HG03460 (cell line): ENCODE measurements around the gene ZNF529.
"Not testable (repeated sequence)": the region's sequence is repeated elsewhere in the genome, so short reads cannot be mapped to it uniquely, and the experiment has no call there.

ENCODE experiments used
- ATAC-seq: cut with Tn5 transposase; IDR thresholded peaks from one replicate; pipeline ENCODE4 v1.9.1; 2021; ENCODE audit not compliant: unreplicated experiment

ZNF529 gene

GRCh38 chr19:36573020-36573894 lies at the start of gene ZNF529:
TSS of gene ZNF529 (minus strand) at chr19:36573292. CDS start at chr19:36572346, 946 bp downstream.
- peak; percentile 96 for ATAC-seq

GRCh38 chr19:36605877-36606478 lies 32.9 kb upstream of the ZNF529 start:
- peak; percentile 5 for ATAC-seq

- peak; percentile 48 for ATAC-seq
Measured at GRCh38 chr19:36605101-36605876, 32.2 kb upstream of the ZNF529 start, which contains the start of gene ZNF382. TSS of gene ZNF382 (plus strand) at chr19:36605313. CDS start at chr19:36609915, 4,602 bp downstream.

DNA sequence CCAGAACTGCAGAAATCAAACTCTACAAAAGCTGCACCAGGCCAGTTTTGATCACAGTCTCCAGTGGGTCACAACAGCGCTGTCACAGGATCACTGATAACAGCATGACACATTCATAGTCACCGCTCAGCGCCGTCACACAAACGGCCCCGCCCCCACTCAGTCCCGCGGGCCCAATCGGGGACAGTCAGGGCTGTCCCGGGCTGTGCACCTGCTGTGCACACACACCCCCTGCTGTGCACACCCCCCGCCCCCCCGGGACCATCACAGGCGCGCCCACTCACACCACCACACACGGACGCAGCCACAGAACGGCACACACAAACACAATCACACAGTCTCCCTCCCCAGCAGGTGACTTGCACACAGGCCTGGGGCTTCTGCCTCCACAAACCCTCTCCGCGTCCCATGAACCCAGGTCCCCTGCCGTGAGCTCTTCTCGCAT lies 31.6 kb upstream of the ZNF529 start:
- ATAC-seq, result peak; percentile 65

GRCh38 chr19:36602681-36603080 lies 29.6 kb upstream of the ZNF529 start:
- not testable (repeated sequence) for ATAC-seq

GRCh38 chr19:36579255-36579654 lies 6.2 kb upstream of the ZNF529 start:
- ATAC-seq, result no peak

GRCh38 chr19:36577271-36577996 lies 4.3 kb upstream of the ZNF529 start:
- no peak for ATAC-seq

DNA sequence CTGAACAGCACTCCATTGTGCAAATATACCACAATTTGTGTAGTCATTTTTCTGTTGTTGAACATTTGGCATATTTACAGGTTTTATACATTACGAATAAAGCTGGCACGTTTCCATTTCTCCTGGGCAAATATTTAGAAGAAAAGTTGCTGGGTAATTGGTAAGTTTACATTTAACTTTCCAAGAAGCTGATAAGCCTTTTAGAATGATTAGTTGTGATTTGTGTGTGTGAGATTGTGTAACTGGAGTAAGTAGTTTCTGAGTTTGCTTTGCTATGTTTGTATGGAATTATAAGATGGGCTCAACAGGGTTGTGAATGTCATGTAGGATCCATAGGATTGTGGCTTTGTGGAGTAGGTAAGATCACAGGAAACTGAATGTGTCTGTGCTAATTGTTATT lies 1.6 kb upstream of the ZNF529 start:
- ATAC-seq, result no peak

DNA sequence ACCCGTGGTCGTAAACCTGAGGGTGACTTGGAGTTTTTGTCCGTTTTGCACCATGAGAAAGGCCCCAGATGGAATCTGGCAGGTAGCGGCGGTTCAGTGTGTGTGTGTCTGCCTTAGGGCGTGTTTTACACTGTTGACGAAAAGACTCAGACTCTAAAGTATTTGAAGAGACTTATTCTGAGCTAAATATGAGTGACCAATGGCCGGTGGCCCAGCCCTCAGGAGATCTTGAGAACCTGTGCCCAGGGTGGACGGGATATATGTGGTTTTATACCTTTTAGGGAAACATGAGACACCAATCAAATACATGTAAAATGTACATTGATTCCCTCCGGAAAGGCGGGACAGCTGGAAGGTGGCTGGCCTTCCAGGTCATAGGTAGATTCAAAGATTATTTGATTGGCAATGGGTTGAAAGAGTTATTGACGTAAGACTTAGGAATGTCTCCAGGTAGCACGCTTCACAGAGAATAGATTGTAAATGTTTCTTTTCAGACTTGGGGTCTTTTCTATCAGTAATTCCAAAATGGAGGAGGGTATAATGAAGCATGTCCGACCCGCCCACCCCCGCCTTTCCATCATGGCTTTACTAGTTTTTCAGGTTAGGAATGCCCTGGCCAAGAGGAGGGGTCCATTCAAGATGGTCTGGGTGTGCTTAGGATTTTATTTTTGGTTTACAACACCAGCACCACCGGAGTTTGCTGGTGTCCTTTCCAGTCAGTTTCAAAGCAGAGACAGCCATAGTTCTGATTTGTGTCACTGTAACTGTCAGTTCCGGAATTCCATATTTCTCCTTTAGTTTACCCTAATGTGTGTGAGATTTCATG lies 1.0 kb upstream of the ZNF529 start:
- ATAC-seq, result no peak

DNA sequence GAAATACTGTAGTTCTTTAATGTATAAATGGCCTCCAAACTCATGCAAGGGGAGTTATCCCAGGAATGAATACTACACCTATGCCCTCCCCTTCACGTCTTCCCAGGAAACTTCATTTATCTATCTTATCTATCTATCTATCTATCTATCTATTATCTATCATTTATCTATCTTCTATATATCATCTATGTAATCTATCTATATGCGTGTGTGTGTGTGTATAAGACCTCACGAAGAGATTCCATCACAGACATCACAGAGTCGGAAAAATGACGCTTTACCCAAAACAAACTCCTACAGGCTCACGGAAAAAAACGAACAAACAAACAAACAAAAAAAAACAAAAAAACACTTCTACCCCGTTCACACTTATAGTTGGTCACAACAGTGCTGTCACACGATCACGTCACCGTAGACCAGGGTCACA lies 486 bp downstream of the ZNF529 start:
- ATAC-seq, result no peak

GRCh38 chr19:36564391-36564790 lies 8.7 kb downstream of the ZNF529 start:
- no peak for ATAC-seq

- no peak for ATAC-seq
Measured at GRCh38 chr19:36547001-36547732, 25.9 kb downstream of the ZNF529 start.

- ATAC-seq, result no peak
Measured at GRCh38 chr19:36528921-36529518, 44.1 kb downstream of the ZNF529 start.

DNA sequence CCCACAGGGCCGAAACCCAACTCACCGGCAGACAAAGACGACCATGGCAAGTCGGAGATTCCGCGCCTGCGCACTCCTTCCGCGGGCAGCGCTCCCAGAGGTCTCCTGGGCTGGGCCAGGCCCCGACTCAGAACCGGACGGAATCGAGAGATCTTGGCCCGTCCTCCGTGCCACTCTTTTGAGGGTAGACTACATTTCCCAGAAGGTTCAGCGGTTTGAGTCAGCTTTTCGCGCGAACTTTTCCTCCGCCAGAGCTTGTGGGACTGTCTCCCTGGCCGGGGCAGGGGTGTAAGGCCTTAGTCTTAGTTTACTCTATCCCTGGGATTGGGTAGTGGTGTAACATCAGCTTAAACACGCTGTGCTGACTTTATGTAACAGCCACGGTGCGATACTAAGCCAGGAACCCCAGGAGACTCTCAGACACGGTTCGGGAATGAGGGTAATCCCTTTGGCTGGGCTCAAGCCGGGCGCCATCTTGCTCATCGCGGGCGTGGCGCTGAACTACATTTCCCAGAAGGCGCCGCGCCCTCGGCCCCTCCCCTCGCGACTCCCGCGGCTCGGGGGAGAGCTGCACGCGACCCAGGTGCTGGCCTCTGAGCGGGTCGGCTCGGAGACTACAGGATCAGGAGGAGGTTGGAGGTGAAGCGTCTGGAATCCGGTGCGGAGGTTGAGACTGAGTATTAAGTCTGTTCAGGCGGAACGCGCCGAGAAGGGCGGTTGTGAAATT lies 44.7 kb downstream of the ZNF529 start, which contains the start of gene ZNF260:
ZNF260 (minus strand) TSS at position 78 of the 727 bp plus-strand sequence. CDS start 13,033 bp downstream, outside the sequence.
- peak; percentile 86 for ATAC-seq

DNA sequence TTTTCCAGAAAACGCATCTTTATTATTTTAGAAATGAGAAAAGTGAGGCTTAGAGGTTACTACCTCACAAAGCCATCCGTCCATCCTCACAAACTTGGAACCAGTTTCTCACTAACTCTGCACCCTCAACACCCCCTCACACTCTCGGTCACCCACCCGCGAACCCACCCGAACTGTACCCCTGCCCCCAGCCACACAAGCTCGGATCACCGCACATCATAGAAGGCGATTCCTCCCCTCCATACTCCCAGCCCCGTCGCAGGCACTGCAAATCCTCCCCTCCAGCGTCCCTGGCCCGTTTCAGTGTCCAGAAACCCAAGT lies 45.3 kb downstream of the ZNF529 start:
- no peak for ATAC-seq

DNA sequence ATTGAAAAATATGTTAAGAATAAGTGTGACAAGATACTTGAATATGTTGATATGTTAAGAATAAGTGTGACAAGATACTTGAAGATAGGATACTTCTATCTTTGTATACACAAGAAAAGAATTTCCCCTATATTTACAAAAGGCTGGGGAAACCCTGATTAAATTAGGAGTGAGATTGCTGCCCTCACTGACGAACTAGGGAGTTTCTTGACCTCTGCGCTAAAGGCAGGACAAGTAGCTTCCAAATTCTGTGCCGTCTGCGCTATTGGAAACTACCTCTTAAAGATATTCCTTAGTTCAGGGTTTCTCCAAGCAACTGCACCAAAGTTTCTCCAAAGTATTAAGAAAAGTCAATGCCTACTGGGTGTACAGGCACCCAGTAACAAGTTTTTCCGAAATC lies 45.8 kb downstream of the ZNF529 start:
- no peak for ATAC-seq

- no peak for ATAC-seq
Measured at GRCh38 chr19:36526581-36526980, 46.5 kb downstream of the ZNF529 start.

- no peak for ATAC-seq
Measured at GRCh38 chr19:36524617-36525016, 48.5 kb downstream of the ZNF529 start.
